Measurements from ENCODE around the gene DIO3.
"Not testable (repeated sequence)": the region's sequence is repeated elsewhere in the genome, so short reads cannot be mapped to it uniquely, and the experiment has no call there.

Gene DIO3

DNA sequence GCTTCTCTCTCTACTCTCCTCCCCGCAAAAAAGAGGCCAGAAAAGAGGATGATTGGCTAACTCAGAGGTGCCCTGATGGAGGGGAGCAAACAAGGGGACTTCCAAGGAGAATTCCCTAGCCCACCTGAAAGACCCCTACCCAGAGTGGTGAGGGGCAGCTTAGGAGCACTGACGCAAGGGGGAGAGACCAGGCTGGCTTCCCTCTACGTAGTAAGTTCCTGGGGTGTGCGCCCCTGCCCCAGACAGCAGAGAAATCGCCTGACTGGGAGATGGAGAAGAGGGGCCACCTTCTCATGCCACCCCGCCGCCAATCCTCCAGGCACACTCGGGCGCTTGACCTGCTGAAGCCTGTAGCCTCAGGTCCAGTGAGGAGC, 2.1 kb upstream of the DIO3 start:
- DNase-seq (ENCODE audit: low read depth), result no peak

DNA sequence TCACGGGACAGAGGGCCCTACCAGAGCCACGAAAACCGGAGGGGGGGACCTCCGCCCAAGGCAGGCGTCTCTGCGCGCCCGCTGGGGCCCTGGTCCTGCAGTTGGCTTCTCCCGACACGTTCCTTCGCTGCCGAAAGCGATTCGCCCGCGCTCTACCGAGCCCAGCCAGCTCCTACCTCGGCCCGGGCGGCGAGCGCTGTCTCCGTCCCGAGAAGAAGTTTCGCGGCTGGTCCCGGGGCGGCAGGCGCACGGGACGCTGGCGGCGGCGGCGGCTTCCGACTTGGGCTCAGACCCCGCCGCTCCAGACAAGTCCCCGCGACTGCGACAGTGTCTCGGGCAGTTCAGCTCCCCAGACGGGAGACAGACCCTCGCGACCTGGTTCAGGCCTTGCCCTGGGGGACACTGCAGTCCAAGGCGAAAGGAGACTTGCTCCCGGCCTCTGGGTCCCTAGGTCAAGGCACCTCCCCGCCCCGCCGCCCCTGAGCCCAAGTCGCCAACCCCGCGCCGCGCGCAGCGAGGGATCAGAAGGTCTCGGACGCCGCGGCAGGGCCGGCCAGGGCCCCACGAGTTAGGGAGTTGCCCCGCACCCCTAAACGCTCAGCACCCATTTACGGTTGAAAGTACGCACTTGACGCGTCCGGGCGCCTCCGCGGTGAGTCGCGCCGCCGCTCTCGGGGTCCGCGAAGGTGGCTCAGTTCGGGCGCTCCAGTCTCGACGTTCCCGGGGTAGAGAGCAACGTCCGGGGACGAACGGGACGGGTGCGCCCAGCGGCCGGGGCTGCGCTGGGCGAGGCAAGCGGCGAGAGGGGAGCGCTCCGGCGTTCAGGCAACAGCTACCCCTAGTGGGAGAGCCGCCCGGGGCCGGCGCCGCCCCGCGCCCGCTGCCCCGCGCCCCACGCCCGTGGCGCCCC, 1.4 kb upstream of the DIO3 start:
- DNase-seq (ENCODE audit: low read depth), result no peak

DNA sequence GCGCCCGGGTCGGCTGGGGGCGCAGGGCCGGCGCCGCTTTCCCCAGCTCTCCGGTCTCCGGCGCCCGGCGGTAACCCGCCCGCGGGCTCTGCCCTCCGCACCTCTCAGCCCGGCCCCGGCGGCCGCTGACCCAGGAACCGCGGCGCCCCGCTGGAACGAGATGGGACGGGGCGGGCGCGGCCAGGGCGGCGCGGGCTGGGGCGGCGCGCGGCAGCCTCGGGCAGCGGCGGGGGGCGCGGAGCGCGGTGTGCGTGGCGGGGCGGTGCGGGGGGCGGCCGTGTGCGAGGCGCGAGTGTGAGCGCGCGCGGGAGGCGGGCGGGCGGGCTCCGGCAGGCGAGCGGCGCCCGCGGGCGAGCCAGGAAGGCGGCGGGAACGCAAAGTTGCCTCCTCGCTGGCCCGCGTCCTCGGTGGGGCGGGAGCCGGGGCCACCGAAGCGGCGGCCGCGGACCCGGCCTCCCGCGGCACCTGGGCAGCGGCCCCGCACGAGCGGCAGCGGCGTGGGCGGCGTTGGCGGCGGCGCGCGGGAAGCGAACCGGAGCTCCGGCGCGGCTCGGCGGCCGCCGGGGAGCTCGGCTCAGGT, 671 bp upstream of the DIO3 start:
- no peak for DNase-seq (ENCODE audit: low read depth)

GRCh38 chr14:101561897-101562490, 699 bp downstream of the DIO3 start:
- no peak for DNase-seq (ENCODE audit: low read depth)

DNA sequence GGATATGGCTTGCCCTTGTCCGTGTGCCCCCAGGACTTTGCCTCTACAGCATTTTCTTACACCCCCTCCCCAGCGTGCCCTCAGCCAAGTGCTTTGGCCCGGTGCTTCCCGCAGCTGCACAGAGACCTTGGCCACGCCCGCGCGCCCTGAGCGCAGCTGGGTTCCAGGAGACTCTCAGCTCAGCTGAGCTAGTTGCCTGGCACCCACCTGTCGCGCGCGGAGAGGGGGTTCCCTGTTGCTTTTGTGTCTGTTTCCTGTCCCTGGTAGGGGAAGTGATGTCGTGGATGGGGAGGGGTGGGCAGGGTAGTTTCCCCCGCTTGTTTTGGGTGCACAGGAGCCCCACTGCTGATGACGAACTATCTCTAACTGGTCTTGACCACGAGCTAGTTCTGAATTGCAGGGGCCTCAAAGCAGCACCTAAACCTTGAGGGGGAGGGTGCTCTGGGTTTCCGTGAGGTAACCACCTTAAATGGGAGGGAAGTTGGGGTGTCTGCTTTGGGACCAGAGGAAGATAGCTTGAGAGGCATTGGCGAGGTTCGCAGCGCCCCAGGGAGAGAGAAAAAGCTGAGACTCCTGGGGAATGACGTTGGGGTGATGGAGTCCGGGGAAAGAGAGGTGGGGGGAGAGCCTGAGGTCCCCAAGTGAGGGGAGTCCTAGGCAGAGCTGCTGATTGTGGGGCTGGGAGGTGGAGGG, 1.5 kb downstream of the DIO3 start:
- no peak for DNase-seq (ENCODE audit: low read depth)

DNA sequence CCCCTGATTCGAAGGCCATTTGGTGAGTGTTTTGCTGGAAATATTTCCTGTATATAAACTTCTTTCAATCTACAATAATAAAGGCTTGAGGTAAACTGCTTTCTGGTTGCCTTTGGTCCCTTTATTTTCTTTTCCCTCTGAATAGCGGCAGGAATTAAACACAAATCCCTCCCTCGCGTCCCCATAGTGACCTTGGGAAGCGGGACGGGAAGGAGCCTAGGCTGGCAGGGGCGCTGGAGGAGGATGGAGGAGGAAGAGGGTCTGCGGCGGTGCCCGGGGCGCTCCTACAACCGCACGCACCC, 2.0 kb downstream of the DIO3 start:
- no peak for DNase-seq (ENCODE audit: low read depth)

DNA sequence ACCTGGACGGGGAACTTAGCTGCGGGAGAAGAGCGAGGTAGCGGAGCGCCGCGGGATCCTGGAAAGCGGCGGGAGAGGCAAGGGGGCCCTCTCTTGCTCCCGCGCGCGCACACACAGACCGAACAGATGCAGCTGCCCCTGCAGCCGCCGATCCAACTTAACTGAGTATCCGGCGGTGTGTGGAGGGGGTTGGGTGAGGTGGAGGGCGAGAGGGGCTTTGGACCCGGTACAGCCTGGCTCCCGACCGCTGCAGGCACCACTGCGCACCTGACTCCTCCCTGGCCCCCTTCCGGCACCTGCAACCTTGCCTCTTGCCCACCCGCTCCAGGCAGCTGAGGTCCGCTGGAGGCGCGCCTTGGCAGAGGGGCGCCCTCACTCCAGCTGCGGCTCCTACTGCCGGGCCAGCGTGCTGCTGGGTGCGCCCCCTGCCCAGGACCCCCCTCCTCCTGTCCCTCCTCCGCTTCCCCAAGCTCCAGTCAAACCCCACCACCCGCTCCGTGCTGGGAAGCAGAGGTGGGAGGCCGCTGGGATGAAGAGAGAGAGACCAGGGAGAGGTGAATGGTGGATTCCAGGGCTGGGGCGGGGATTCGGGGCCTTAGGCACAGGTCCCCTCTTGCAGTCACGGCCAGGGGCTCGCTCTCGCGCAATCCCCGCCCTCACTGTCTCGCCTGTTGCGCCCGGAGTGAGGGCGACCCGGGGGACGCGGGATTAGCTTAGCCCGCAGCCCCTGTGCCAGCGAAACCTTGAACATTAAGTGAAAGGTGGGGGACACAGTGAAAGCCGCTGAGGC, 2.6 kb downstream of the DIO3 start:
- DNase-seq (ENCODE audit: low read depth), result no peak

DNA sequence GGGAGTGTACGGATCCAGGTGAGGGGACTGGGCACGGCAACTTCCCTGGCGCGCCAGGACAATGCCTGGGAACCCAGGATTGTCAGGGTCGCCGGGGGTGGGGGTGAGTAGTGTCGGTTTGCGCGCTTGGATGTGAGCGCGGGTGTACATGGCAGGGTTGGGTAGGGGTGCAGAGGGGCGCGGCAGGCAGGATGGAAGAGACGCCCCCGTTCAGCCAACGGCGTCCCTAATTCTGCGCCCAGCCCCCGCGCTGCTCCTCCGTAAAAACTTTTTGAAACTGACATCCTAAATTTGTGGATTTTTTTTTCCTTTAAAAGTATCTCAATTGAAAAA, 3.1 kb downstream of the DIO3 start:
- no peak for DNase-seq (ENCODE audit: low read depth)

DNA sequence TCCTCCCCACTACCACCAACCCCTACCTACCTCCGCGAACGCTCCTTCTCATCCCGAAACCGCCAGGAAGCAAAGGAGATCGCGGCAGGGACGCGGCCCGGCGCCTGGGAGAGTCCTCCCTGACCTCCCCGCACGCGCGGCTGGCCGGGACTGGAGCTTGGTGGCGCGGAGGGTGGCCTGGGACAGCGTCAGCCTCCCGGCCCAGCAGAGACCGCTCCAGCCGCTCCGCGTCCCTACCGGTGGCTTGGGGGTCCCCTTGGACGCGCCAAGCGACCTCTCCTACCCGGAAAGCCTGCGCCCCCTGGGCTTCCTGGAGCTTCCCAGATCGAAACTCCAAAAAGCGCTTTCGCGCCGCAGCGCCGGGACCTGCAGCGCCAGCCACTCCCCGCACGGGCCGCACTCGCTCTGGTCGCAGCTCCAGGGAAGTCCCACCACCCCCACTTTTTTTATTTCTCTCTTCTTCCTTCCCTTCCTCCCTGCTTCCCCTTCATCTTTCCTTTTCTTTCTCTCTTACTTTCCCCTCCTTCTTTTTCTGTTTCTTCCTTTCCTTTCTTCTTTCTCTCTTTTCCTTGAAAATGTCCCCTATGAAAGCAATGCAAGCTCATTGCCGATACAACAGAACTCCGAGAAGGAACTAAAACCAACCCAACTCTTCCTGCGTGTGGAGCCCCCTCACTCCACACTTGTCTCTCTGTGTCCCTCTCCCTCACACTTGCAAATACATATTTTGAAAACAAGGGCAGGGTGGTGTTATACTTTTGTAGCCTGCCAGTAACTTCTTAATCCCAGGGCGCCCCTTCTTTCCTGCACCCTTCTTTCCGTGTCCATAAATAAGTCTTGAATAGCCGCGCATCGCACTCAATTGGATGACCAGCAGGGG, 3.8 kb downstream of the DIO3 start:
- DNase-seq (ENCODE audit: low read depth), result no peak

GRCh38 chr14:101567252-101567651, 6.0 kb downstream of the DIO3 start:
- DNase-seq (ENCODE audit: low read depth), result no peak

- no peak for DNase-seq (ENCODE audit: low read depth)
Observed at GRCh38 chr14:101571004-101571403, 9.7 kb downstream of the DIO3 start.

DNA sequence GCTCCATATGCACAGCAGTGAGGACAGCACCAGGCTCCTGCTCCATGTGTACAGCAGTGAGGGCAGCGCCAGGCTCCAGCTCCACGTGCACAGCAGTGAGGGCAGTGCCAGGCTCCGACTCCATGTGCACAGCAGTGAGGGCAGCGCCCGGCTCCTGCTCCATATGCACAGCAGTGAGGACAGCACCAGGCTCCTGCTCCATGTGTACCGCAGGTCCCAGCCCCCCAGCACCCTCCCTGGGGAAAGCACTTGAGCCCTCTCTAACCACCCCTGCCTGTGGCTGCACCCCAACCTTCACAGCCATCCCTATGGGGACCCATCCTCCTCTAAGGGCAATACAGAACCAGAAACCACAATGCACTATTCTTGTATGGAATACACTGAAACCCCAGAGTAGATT, 11.2 kb downstream of the DIO3 start:
- DNase-seq (ENCODE audit: low read depth), result not testable (repeated sequence)

DNA sequence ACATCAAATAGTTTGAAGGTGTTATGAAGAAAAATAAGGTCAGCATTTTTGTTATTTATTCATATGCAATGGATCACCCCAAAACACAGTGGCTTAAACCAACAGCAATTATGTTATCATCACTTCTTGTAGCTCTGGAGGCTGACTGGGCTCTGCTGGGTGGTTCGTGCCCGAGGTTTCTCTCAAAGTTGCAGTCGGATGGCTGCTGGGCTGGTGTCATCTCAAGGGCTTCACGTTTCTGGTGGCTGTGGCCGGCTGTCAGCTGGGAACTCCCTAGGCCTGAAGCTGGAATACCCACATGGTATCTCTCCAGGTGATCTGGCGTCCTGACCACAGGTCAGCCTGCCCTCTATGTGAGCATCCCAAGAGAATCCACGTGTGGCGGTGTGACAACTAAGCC, 12.0 kb downstream of the DIO3 start:
- DNase-seq (ENCODE audit: low read depth), result no peak

- DNase-seq (ENCODE audit: low read depth), result no peak
Observed at GRCh38 chr14:101575581-101575980, 14.3 kb downstream of the DIO3 start.

- DNase-seq (ENCODE audit: low read depth), result no peak
Observed at GRCh38 chr14:101577221-101577909, 16.1 kb downstream of the DIO3 start.

GRCh38 chr14:101578489-101578888, 17.2 kb downstream of the DIO3 start:
- no peak for DNase-seq (ENCODE audit: low read depth)

DNA sequence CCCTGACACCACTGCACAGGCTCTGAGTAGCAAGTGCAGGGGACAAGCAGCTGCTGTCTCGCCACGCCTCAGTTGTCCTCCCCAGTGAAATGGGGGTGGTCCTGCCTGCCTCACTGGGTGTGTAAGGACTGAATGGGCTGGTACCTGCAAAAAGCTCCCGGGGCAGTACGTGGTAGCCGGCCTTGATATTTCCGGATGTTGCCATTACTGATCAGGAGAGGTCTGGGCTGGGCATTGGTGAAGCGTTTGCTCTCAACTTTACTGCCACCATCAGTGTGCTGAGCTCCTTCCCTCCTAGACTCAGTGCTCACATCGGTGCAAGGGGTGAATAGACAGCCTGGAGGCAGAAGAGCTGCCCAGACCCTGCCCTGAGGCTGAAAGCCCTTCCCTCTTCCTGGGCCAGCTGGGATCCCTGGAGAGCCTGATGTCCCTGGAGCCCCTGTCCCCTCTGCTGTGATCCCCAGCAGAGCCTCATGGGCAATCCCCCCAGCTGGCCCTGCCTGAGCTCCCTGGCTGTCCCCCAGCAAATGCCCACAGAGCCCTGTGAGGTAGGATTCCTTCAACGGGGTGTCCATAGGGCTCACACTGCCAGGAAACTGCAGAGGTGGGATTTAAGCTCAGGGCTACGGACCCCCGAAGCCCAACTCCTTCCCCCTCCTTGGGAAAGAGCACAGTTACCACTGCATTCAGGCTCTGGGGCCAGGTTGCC, 18.2 kb downstream of the DIO3 start:
- no peak for DNase-seq (ENCODE audit: low read depth)

DNA sequence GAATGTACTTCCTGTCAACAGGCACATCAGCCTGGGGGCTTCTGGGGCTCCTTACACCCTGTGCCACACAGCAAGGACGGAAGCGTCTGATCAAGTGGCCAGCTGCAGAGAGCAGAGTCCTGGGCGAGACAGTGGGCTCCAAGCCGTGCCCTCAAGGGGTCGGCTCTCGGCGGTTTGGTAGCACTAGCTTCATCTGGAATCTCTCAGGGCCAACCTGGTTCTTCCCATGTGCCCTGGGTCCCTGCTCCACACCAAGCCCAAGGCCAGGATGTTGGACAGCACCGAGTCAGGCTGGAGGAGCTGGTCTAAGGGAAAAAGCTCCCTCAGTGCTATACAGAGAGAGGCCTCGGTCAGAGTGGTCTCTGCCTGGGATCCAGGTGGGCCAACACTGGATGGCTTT, 20.5 kb downstream of the DIO3 start:
- no peak for DNase-seq (ENCODE audit: low read depth)

DNA sequence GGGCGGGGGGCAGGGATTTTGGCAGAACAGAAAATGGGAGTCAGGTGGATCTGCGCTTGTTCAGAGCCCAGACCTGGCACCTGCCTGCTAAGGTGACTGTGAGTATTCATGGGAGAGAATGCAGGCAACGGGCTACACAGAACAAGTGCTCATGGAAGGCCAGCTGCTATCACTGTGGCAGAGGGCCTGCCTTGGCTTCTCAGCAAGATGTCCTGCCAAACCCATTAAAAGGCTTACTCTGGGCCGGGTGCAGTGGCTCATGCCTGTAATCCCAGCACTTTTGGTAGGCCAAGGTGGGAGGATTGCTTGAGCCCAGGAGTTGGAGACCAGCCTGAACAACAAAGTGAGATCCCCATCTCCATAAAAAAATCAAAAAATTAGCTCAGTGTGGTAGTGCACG, 21.0 kb downstream of the DIO3 start:
- no peak for DNase-seq (ENCODE audit: low read depth)
